ENCODE results near the gene CCDC57.
A peak's percentile ranks its signal among the peaks of the same experiment; 100 is the strongest.

CCDC57 gene

GRCh38 chr17:82246365-82247181 lies 33.9 kb upstream of the CCDC57 start:
- DNase-seq: no peak

GRCh38 chr17:82246040-82246364 lies 33.4 kb upstream of the CCDC57 start:
- DNase-seq: no peak

GRCh38 chr17:82245134-82246039 lies 32.7 kb upstream of the CCDC57 start:
- DNase-seq: no peak

- DNase-seq: no peak
These were observed 31.9 kb upstream of the CCDC57 start for GRCh38 chr17:82244413-82245133.

- no peak for DNase-seq
These were observed 31.2 kb upstream of the CCDC57 start for GRCh38 chr17:82243648-82244412.

- DNase-seq: no peak
These were observed 30.5 kb upstream of the CCDC57 start for GRCh38 chr17:82242977-82243647.

- DNase-seq: no peak
These were observed 30.0 kb upstream of the CCDC57 start for GRCh38 chr17:82242698-82242976.

- DNase-seq: no peak
These were observed 29.5 kb upstream of the CCDC57 start for GRCh38 chr17:82241926-82242697.

- DNase-seq: no peak
These were observed 28.7 kb upstream of the CCDC57 start for GRCh38 chr17:82241183-82241925.

GRCh38 chr17:82240506-82241182 lies 28.0 kb upstream of the CCDC57 start:
- DNase-seq: no peak

GRCh38 chr17:82239926-82240505 lies 27.4 kb upstream of the CCDC57 start:
- peak in 1 of 5 donors; percentile 10 for DNase-seq

GRCh38 chr17:82239401-82239925 lies 26.8 kb upstream of the CCDC57 start:
- no peak for DNase-seq

- peak; percentile 66 to 82 (median 70) for DNase-seq
These were observed 26.0 kb upstream of the CCDC57 start for GRCh38 chr17:82238472-82239201.

- DNase-seq: no peak
These were observed 25.3 kb upstream of the CCDC57 start for GRCh38 chr17:82237746-82238471.

- DNase-seq: peak in 1 of 5 donors; percentile 7
These were observed 24.6 kb upstream of the CCDC57 start for GRCh38 chr17:82237083-82237745.

- peak in 4 of 5 donors; percentile 61 to 69 (median 64) for DNase-seq
These were observed 23.7 kb upstream of the CCDC57 start for GRCh38 chr17:82236142-82236971.

Data from T-helper 1 cell (primary cell).